ENCODE results near the gene CARMIL3.

CARMIL3 gene

DNA sequence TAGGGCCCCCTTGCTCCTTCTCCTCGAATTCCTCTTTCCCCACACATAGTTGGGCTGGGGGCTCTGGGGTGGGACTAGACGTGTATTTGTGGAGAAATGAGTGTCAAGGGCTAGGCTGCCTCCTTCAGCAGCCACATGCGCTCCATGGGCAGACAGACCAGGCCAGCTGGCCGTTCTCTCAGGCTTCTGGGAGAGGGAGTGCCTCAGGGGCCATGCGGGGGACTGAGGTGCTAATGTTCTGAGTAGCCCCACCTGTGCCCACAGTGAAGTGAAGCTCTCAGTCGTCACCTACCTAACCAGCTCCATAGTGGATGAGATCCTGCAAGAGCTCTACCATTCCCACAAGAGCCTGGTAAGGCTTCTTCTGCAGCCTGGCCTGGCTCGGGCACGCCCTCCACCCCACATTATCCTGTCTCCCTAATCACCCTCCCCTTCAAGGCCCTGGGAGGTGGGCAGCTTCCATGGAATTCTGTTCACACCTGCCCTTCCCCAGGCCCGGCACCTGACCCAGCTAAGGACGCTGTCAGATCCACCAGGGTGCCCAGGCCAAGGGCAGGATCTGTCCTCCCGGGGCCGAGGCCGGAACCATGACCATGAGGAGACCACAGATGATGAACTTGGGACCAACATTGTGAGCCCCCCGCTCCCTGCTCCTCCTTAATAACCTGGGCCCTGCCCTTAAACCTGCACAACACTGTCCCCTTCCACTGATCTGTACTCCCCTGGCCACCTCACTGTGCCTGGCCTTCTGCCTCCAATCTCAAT lies 10.6 kb downstream of the CARMIL3 start:
- DNase-seq = no peak

DNA sequence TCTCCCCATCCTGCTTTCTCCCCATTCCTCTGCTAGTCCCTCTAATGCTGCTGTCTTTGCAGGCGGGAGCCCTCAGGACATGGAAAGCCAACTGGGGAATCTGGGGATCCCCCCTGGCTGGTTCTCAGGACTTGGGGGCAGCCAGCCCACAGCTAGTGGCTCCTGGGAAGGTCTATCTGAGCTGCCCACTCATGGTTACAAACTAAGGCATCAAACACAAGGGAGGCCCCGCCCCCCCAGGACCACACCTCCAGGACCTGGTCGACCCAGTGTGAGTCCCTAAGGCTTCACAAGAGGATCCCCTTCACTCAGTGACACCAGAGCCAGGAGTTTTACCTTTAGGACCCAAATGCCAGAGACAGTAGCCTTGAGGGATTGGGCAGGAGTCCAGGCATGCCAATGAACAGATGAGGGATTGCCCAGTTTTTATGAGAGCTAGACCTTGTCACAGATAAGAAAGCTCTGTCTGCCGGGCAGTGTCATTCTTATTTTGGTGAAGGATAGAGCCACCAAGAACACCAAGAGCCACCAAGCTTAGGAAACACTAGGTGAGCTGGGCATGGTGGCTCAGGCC lies 11.5 kb downstream of the CARMIL3 start:
- no peak for DNase-seq

DNA sequence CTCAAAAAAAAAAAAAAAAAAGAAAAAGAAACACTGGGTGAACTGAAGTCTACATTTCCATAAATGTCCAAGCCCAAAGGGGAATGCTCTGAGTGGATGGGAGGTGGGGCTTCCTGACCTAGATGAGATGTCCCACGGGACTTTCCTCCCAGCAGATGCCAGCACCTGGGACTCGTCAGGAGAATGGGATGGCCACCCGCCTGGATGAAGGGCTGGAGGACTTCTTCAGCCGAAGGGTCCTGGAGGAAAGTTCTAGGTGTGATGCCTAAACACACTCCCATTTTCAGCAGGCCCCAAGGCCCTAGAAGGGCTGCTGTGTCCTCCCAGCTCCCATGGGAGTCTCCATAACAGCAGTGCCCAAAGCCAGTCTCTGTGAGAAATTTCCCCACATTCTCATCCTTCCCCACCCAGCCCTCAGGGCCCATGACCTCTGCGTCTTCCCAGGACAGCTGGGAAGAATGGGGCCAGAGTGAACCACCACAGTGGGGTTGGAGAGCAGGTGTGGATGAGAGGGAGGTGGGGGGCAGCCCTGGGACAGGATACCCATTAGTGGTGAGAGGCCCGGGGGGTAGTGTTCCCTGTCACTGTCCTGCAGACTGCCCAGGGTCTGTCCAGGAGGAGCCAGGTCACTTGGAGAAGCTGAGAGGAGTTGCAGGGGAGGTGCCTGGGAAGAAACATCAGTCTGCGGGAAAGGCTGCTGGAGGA lies 12.4 kb downstream of the CARMIL3 start:
- DNase-seq = no peak

DNA sequence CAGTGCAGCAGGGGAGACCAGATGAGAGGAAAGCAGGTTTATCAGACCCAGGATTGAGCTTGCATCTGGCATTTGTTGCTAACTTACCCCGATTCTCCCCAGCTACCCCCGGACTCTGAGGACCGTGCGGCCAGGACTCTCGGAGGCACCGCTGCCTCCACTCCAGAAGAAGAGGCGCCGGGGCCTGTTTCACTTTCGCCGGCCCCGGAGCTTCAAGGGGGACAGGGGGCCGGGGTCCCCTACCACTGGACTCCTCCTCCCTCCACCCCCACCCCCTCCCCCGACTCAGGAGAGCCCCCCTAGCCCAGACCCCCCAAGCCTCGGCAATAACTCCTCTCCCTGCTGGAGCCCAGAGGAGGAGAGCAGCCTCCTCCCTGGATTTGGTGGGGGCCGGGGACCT lies 13.0 kb downstream of the CARMIL3 start:
- no peak for DNase-seq

DNA sequence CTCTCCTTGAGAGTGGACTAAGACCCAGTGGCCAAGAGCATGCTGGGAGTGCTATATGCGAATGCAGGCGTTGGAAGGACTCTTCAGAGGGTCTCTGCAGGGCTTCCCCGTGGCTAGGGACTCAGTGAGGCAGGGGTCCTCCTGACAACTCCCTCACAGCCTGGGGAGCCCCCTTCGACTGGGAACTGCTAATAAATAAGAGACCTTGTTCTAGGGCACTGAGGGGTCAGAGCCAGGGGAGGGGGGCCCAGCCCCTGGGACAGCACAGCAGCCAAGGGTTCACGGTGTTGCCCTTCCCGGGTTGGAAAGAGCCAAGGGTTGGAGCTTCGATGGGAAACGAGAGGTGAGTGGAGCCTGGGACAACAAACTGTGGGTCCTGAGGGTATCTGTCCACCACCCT lies 13.6 kb downstream of the CARMIL3 start:
- no peak for DNase-seq

DNA sequence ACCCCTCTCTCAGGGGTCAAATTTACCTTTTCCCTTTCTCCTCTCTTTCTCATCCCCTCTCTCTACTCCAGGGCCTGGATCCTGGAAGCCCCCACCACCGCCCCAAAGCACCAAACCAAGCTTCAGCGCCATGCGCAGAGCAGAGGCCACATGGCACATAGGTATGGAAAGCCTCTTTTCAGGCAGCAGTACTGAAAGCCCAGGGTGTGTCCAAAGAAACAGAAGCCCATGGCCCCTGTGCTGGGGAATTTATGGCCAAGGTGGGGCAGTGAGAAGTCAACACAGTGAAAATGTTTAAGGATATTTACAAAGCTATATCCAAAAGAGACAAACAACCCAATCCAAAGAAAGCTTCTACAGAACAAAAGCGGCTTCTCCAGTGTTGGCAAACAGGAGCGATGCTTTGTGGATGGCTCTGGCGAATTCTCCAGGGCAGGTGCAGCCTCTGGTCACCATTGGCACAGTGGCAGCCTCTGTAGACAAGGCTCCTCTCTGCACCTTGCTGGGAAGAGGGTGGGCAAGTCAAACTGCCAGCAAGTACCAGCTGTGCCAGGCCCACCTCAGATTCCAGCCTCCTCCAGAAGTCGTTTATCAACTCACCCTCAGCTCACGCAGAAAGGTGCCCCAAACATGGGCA lies 14.8 kb downstream of the CARMIL3 start:
- DNase-seq = no peak

DNA sequence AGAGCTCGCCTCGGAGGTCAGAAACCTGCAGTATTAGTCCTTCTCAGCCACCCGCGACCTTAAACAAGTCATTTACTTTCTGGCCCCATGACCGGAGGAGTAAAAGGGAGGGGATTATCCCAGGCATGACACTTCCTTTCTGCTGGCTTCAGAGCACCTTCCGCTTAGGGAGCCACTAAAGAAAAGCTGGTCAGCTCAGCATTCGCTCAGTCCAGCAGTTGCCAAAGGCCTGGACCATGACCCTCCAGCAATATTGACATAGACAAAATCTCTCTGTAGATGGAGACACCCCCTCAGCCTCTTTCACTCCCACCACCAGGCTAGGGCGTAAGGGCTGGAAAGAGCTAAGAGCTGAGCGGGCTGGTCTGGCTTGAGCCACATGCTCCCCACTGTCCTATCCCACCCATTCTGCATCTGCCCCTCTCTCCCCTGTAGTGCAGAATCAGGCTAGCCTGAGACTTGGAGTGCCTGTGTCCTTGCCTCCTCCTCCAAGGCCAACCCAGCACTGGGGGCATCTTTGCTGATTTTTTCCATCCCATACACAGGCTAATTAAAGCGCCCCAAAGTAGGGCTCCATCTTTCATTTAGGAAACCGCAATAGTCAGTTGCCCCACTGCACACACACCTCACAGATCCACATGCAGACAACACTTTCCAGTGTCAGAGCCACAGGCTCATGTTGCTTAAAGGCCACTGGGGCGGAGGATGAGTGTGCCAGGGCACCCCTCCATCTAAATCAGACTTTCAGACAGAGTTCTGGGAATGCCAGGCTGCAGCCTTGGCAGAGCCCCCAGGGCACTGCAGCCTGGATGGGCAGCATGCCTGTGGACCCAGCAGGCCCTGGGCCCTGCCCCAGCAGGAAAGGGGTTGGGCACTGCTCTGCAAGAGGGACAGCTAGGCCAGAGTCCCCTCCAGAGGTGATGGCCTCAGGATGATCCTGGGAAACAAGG lies 15.6 kb downstream of the CARMIL3 start:
- DNase-seq = no peak

DNA sequence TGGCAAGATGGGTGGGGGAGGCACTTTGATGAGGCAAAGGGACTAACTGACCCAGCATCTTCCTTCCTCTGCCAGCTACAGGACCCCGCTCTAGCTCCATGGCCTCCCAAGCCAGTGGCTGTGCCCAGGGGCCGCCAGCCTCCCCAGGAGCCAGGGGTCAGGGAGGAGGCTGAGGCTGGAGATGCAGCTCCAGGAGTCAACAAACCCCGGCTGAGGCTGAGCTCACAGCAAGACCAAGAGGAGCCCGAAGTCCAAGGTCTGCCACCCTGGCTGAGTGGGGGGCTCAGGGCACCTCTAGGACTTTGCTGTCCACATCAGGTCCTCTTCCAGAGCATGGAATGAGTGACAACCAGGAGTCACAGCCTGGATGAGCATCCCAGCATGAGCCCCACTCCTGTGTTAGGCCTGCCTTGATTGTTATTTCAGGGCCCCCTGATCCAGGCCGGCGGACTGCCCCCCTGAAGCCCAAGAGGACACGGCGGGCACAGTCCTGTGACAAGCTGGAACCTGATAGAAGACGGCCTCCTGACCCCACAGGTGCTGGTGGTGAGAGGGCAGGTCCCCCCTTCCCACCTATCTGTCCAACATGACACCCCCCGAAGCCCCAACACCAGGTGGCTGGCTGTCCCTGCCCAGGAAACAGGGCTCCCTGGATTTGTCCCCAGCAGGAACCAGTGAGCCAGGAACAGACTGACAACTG lies 17.1 kb downstream of the CARMIL3 start:
- no peak for DNase-seq

DNA sequence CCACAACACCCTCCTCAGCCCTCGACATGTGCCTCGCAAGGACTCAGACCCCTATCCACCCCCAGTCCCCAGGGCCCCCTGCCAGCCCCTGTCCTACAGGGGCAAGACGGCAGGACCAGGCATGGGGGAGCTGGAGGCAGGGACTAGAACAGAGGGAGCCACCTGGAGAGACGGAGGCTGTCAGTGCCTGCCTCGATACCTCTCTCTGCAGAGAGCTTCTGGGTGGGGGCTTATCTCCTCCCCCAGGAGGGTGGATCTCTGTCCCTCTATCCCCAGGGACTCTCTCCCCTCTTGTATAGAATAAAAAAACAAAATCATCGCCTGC lies 17.6 kb downstream of the CARMIL3 start:
- no peak for DNase-seq

DNA sequence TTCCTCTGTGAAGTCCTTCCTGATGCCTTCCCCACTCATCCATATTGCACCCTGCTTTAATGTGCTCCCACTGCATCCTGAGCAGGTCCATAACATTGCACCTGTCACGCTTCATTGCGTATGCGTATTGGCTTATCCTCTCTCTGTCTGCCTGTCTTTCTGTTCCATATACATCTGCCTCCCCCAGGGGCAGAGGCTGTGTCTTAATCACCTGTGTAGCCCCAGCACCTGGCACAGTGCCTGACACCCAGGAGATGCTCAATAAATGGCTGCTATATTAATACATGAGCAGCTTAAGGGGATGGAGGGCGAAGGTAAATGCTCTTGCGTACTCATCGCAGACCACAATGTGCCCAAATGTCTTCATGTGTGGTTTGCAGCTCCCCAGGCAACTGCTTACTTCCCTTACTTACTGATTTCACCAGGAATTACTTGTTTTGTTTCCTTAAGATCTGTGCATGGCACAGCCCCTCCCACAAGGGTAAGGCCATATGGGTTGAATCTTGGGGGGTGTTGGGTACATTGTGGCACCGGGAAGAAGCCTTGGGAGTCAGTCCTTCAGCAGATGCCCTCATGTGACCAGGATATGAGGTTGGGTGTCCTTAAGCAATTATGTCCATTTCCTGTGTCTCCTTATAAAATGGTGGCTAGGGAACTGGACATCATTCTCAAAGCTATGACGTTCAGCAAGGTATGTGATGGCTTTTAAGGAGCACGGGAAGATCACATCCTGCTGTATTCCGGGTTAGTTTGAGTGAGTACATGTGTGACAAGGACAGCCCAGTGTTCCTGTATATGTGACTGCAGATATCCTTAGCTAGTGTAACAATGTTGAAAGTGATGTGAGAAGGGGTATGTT lies 18.7 kb downstream of the CARMIL3 start:
- peak; percentile 17 for DNase-seq

DNA sequence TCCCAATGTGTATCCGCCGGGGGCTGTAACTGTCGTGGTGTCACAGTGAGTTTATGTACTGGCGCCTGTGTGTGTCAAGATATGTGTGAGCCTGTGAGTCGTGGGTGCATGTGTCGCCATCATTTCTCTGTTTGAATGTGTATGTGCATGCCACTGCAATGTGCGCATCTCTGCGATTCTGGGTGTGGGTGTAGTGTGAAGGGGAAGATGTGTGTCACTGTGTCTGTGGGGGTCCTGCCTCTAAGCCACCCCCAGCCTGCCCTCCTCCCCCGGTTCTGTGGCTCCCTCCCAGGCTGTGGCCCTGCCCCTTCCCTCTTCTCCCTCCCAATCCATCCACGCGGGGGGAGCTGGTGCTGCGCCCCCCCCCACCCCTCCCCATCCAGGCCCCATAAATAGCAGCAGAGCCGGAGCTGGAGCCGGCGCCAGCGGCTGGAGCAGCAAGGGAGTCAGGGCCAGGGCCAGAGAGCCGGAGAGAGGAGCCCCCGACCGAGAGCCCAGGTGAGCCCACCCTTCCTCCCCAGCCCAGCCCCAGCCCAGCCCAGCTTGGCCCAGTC lies 19.4 kb downstream of the CARMIL3 start, which contains the start of gene CPNE6:
Gene CPNE6 (plus strand): TSS at position 419 of the 554 bp plus-strand sequence. CDS start 1,375 bp downstream, outside the sequence.
- no peak for DNase-seq

DNA sequence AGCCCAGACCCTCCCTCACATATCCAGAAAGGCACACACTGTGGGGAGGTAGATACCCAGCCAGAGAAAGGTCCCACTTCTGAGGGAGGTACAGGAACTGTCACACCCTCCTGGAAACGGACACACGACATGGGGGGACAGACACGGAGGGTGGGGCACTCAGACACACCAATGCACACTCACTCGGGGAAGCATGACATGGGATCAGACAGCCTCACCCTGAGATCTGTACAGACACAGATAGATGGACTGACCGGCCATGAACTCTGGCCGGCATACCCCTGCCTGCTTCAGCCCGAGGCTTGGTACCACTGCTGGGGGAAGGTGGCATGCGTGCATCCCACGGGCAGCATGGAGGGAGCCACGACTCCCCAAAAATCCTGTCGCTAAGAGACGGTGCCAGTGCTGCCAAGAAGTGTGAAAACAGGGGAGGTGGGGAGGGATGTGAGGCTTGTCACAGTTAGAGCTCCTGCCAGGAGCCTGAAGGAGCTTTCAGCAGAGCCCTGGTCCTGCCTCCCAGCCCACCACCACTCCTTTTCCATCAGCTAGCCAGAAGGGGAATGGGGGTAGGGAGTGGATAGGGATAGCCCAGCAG lies 20.1 kb downstream of the CARMIL3 start:
- DNase-seq = no peak

DNA sequence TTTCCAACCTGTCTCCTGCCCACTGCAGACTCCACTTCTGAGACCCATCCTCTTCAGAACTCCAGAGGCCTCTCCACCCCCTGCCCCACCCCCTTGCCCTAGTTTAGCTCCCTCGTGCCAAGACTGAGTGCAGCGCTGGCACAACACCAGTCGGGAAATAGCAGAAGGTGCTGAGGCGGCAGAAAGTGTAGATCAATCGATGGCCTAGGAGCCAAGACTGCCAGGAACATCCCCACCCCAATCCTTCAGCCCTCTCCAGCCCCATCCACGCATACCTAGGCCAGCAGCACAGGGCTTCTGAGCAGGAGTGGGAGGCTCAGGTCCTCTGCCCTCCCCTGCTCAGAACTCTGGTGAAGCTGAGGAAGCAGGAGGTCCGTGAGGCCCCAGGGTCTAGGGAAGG lies 20.6 kb downstream of the CARMIL3 start:
- no peak for DNase-seq

DNA sequence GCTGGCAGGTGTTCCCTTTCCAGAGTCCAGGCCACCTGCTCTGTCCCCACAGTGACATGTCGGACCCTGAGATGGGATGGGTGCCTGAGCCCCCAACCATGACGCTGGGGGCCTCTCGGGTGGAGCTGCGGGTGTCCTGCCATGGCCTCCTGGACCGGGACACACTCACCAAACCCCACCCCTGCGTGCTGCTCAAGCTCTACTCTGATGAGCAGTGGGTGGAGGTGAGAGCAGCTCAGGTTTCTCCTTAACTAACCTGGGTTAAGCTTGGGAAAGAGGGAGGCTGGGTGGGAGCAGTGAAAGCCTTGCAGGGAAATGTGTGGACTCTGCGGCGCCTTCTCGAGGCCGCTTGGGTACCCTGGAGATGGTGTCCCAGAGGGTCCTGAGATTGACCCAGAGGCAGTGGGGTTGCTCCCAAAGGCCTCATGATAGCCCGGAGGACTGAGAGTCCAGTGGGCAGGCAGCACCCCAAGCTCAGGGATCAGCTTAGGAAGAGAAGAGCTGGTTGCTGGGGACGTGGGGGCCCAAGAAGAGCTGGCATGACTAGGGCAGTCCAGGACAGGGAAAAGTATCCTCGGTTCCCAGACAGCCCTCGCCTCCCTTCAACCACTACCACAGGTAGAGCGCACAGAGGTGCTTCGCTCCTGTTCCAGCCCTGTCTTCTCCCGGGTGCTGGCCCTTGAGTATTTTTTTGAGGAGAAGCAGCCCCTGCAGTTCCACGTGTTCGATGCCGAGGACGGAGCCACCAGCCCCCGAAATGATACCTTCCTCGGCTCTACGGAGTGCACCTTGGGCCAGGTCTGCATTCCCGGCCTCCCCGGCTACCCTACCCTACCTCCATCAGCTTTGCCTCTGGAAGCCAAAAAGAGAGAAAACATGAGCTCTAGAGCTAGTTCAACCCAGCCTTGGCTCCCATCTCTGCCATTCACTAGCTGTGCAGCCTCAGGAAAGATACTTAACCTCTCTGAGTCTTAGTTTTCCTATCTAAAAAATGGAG lies 21.4 kb downstream of the CARMIL3 start:
- no peak for DNase-seq

DNA sequence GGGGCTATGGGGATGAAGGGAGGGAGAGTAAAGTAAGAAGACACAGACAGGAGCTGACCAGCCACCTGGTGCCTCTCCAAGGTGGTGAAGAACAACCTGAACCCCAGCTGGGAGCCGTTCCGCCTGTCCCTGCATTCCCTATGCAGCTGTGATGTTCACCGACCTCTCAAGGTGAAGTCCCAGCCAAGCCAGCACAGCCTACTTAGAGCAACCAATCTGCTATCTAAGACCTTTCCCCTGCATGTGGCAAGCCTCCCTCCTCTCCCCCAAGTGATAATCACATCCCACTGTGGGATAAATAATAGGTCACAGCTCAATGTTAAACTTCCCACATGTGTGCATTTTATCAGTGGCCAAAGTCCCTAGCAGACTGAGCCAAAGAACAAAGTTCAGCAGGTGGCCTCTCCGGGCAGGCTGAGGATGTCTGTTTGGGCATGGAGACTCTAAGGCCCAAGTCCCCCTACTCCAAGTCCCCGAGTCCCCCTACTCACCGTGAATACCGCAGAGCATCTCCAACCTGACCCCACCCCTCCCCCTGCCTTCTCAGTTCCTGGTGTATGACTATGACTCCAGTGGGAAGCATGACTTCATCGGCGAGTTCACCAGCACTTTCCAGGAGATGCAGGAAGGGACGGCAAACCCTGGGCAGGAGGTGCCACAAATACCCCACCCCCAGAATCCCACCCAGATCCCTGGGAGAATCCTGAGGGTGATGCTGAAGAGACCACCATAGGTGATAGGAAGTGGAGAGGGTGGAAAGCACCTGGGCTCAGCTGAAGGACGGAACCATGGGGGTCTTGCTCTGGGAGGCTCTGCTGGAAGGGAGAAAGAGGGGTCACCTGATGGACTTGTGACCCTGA lies 23.0 kb downstream of the CARMIL3 start:
- DNase-seq = no peak

DNA sequence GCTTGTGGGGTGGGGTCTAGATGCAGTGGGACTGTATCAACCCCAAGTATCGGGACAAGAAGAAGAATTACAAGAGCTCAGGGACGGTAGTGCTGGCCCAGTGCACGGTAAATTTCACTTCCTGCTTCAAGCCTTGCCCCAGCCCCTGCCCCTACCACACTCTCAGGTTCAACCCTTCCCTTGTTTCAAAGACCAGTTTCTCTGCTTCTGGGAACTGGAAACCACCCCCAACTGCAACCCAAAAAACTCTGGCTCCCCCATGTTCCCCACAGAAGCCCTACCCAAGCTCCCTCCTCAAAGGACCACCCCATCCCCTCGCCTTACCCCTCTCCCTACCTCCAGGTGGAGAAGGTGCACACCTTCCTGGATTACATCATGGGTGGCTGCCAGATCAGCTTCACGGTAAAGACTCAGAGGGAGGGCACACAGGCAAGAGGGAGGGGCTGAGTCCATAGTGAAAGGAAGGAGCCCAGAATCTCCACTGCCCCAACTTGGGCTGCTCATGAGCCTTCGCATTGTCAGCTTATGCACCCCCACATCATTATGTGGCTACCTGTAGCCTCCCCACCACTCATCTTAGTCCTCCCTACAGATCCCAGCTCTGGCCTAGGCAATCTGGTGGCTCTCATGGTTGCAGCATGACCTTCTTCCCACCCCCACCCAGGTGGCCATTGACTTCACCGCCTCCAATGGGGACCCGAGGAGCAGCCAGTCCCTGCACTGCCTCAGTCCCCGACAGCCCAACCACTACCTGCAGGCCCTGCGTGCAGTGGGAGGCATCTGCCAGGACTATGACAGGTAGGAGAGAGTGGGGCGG lies 23.9 kb downstream of the CARMIL3 start:
- peak; percentile 15 for DNase-seq

DNA sequence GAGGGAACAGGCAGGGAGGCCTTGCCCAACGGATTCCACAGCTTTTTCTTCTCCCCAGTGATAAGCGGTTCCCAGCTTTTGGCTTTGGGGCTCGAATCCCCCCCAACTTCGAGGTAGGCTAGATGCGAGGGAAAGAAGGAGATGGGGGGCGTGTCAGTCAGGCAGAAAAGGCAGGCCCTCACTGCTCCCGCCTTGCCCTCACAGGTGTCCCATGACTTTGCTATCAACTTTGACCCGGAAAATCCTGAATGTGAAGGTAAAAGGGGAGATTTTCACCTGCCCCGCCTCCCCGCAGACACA lies 24.4 kb downstream of the CARMIL3 start:
- DNase-seq = no peak
